ENCODE data around the gene BTLA.

DNA sequence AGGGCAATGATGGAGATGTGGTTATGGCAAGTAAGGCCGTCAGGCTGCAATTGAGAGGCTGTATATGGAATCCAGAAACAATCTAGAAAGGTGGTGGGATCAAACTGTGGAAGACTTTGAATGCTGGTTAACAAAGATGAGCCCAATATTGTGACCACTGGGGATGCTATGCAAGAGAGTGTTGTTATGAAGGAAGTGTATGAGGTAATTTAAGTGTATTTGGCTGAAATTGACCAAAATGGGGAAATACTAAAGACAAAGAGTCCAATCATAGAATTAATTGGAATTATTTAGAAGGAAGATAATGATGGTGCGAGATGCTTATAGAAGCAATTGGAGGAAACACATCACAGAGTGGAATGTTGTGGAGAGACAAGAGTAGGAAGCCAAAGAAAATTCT lies 24.5 kb downstream of the BTLA start:
- TF ChIP-seq, protein P1, sequence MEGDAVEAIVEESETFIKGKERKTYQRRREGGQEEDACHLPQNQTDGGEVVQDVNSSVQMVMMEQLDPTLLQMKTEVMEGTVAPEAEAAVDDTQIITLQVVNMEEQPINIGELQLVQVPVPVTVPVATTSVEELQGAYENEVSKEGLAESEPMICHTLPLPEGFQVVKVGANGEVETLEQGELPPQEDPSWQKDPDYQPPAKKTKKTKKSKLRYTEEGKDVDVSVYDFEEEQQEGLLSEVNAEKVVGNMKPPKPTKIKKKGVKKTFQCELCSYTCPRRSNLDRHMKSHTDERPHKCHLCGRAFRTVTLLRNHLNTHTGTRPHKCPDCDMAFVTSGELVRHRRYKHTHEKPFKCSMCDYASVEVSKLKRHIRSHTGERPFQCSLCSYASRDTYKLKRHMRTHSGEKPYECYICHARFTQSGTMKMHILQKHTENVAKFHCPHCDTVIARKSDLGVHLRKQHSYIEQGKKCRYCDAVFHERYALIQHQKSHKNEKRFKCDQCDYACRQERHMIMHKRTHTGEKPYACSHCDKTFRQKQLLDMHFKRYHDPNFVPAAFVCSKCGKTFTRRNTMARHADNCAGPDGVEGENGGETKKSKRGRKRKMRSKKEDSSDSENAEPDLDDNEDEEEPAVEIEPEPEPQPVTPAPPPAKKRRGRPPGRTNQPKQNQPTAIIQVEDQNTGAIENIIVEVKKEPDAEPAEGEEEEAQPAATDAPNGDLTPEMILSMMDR (IDR thresholded peaks at IDR 0.05; ENCODE audit: low read length) = no peak
- TF ChIP-seq EZH2 (optimal IDR thresholded peaks at IDR 0.05; ENCODE audit: low read depth, low read length) = no peak
- no peak for TF ChIP-seq EZH2phosphoT487 (IDR thresholded peaks at IDR 0.05; ENCODE audit: low read length)
